HepG2 (cell line): ENCODE measurements around the gene ADM5. TPM values are rescaled to one million over a fixed set of nuclear protein-coding genes. Genes with fewer than 3 reads are reported as not detected.

Experiments used
- ATAC-seq: fragments of 200-7000 bp; cut with Tn5 transposase; 3 replicates; pipeline ENCODE4 v1.9.1; 2020; ENCODE audit warnings: mild to moderate bottlenecking, moderate library complexity
- BruUV-seq: library from RNA; stranded (reverse); fragments of 400-500 nt; replicated peaks from 2 replicates; lab custom pipeline; 2021; lab: Mats Ljungman, UMichigan
- CTCF ChIA-PET: fragments of 300-600 bp; formaldehyde crosslinking; extraction: SDS; loops from one replicate; lab custom pipeline; 2021; ENCODE audit warnings: low total read pairs, inconsistent platforms, low intra/inter-chr PET ratio; lab: Yijun Ruan, JAX
- POLR2A ChIA-PET: fragments of 350-600 bp; sonication (Branson Sonifier 250); formaldehyde crosslinking; loops from one replicate; lab custom pipeline; 2020; ENCODE audit warnings: antibody characterized with exemption, inconsistent platforms; lab: Yijun Ruan, JAX
- DNase-seq: peaks from one replicate; pipeline ENCODE4 v3.0.0-alpha.2; 2015; ENCODE audit warnings: low spot score
- FAIRE-seq: peaks from 3 replicates; lab custom pipeline; 2011; peaks lifted over from hg19 to GRCh38; lab: Jason Lieb, UNC
- H2AFZ ChIP-seq: one replicate; pipeline ENCODE4 v1.6.1; 2011; ENCODE audit warnings: low read length, inconsistent platforms
- H3K27ac ChIP-seq: fragments of 300-600 bp; 3 replicates; pipeline ENCODE4 v1.8.0; 2011; ENCODE audit warnings: mixed run types, mild to moderate bottlenecking, mixed read lengths, low read length, inconsistent platforms; ENCODE audit not compliant: insufficient read depth; ENCODE audit errors: extremely low read length
- H3K27me3 ChIP-seq, 2 experiments: fragments of 200-600 bp in 1 of 2; 2 replicates in 1 of 2; 3 replicates in 1 of 2; pipeline versions ENCODE4 v1.6.0 to v1.8.0; 2011; ENCODE audit warnings: low read length in 2 of 2, mild to moderate bottlenecking in 2 of 2, moderate library complexity in 2 of 2, inconsistent platforms in 1 of 2; ENCODE audit not compliant: insufficient read depth in 2 of 2, control insufficient read depth in 1 of 2
- H3K36me3 ChIP-seq, 2 experiments: fragments of 200-600 bp in 1 of 2; replicated peaks in 1 of 2; 2 replicates in 1 of 2; 3 replicates in 1 of 2; pipeline versions ENCODE4 v1.5.1 to v1.8.0; 2011; ENCODE audit warnings: low read length in 2 of 2, inconsistent platforms in 1 of 2; ENCODE audit not compliant: insufficient read depth in 2 of 2, control insufficient read depth in 1 of 2
- H3K4me1 ChIP-seq: 2 replicates; pipeline ENCODE4 v1.5.1; 2012; ENCODE audit warnings: low read length, inconsistent platforms; ENCODE audit not compliant: insufficient read depth
- H3K4me2 ChIP-seq: 2 replicates; pipeline ENCODE4 v1.6.0; 2011; ENCODE audit warnings: low read depth, low read length, inconsistent platforms
- H3K4me3 ChIP-seq, 3 experiments: fragments of 200-600 bp in 1 of 3; sonication (generic), shearing (Covaris generic) in 1 of 3; replicated peaks in 1 of 3; 2 replicates each; pipeline ENCODE4 v1.5.1; 2011 to 2016; ENCODE audit warnings: low read length in 3 of 3, inconsistent platforms in 2 of 3, low read depth in 2 of 3, mild to moderate bottlenecking in 2 of 3, control low read depth in 1 of 3, mixed read lengths in 1 of 3; ENCODE audit not compliant: insufficient read depth in 1 of 3
- H3K79me2 ChIP-seq: one replicate; pipeline ENCODE4 v1.6.1; 2011; ENCODE audit warnings: low read length, inconsistent platforms; ENCODE audit not compliant: insufficient read depth
- H3K9ac ChIP-seq: 2 replicates; pipeline ENCODE4 v1.6.0; 2011; ENCODE audit warnings: mild to moderate bottlenecking, low read depth, low read length, inconsistent platforms; ENCODE audit not compliant: insufficient read depth
- H3K9me3 ChIP-seq: 2 replicates; pipeline ENCODE4 v1.5.1; 2012; ENCODE audit warnings: mild to moderate bottlenecking, low read length
- H4K20me1 ChIP-seq: 2 replicates; pipeline ENCODE4 v1.6.0; 2011; ENCODE audit warnings: inconsistent platforms, mild to moderate bottlenecking, low read length, moderate library complexity; ENCODE audit not compliant: insufficient read depth
- FOXK2 ChIP-seq: fragments of 450-650 bp; IDR thresholded peaks from 2 replicates; pipeline ENCODE4 v1.6.1; 2016
- GMEB2 ChIP-seq: IDR thresholded peaks from 2 replicates; pipeline ENCODE4 v1.6.1; 2016; ENCODE audit warnings: missing biosample characterization, missing genetic modification reagents, low read depth
- IRF2 ChIP-seq: IDR thresholded peaks from 2 replicates; pipeline ENCODE4 v1.6.1; 2018; ENCODE audit warnings: missing genetic modification reagents, missing compliant biosample characterization
- KMT2A ChIP-seq: sonication (generic); formaldehyde crosslinking; IDR thresholded peaks from 2 replicates; pipeline ENCODE4 v1.4.0; 2020; ENCODE audit warnings: missing genetic modification reagents
- MAZ ChIP-seq, 2 experiments: sonication (generic) in 1 of 2; formaldehyde crosslinking in 1 of 2; IDR thresholded peaks; 2 replicates each; pipeline versions ENCODE4 v1.5.0 to v1.6.1; 2012 to 2020; ENCODE audit warnings: low read depth in 2 of 2, mild to moderate bottlenecking in 2 of 2, borderline replicate concordance in 1 of 2, improper control_type of control experiment in 1 of 2, low read length in 1 of 2, missing genetic modification reagents in 1 of 2, moderate library complexity in 1 of 2
- MED8 ChIP-seq: sonication (generic); formaldehyde crosslinking; IDR thresholded peaks from 2 replicates; pipeline ENCODE4 v1.8.1; 2023; ENCODE audit warnings: mild to moderate bottlenecking, missing genetic modification reagents; ENCODE audit not compliant: insufficient replicate concordance
- MXD3 ChIP-seq: IDR thresholded peaks from 2 replicates; pipeline ENCODE4 v1.6.1; 2016; ENCODE audit warnings: mild to moderate bottlenecking, missing biosample characterization, missing genetic modification reagents
- NFE2L2 ChIP-seq: fragments of 150-350 bp; IDR thresholded peaks from 2 replicates; pipeline ENCODE4 v1.6.1; 2014; ENCODE audit warnings: low read length
- RBM22 ChIP-seq: fragments of 200-400 bp; formaldehyde crosslinking; optimal IDR thresholded peaks from 2 replicates; pipeline ENCODE3; 2017; ENCODE audit warnings: mild to moderate bottlenecking, low read length, moderate library complexity
- REPIN1 ChIP-seq: sonication (generic); formaldehyde crosslinking; IDR thresholded peaks from 2 replicates; pipeline ENCODE4 v1.8.0; 2022; ENCODE audit warnings: missing genetic modification reagents, low read depth, mild to moderate bottlenecking, borderline replicate concordance
- SPEN ChIP-seq: sonication (generic); formaldehyde crosslinking; IDR thresholded peaks from 2 replicates; pipeline ENCODE4 v1.5.1; 2020; ENCODE audit warnings: low read depth, mild to moderate bottlenecking, missing genetic modification reagents
- TBL1XR1 ChIP-seq: fragments of 150-350 bp; IDR thresholded peaks from 2 replicates; pipeline ENCODE4 v1.6.1; 2014; ENCODE audit warnings: borderline replicate concordance, low read length; ENCODE audit not compliant: partially characterized antibody
- ZNF121 ChIP-seq: sonication (generic); formaldehyde crosslinking; IDR thresholded peaks from 2 replicates; pipeline ENCODE4 v1.5.0; 2020; ENCODE audit warnings: mild to moderate bottlenecking, missing genetic modification reagents
- ZNF143 ChIP-seq: sonication (generic); formaldehyde crosslinking; IDR thresholded peaks from 2 replicates; pipeline ENCODE4 v1.4.0; 2020; ENCODE audit warnings: missing genetic modification reagents
- ZNF232 ChIP-seq: sonication (generic); formaldehyde crosslinking; IDR thresholded peaks from 2 replicates; pipeline ENCODE4 v1.4.0; 2020; ENCODE audit warnings: missing genetic modification reagents, borderline replicate concordance
- ZNF33B ChIP-seq: sonication (generic); formaldehyde crosslinking; IDR thresholded peaks from 2 replicates; pipeline ENCODE4 v1.5.1; 2020; ENCODE audit warnings: mild to moderate bottlenecking, missing genetic modification reagents
- ZNF589 ChIP-seq: sonication (generic); formaldehyde crosslinking; conservative IDR thresholded peaks from 2 replicates; pipeline ENCODE4 v1.8.0; 2022; ENCODE audit warnings: mild to moderate bottlenecking, moderate library complexity, missing genetic modification reagents
- WGBS: methylation state at CpG from one replicate; pipeline ENCODE4 v1.1.6; 2017; ENCODE audit warnings: low lambda C conversion rate; 5-methylcytosine and 5-hydroxymethylcytosine counted together
- in situ Hi-C: cut with HindIII; loops from 2 replicates; pipeline ENCODE4 v1.10.0; 2017; ENCODE audit warnings: low pct_unique_long_range_greater_than_20kb; ENCODE audit not compliant: extremely low pct_ligation_motif_present
- intact Hi-C: fragments of 100-400 bp; cut with micrococcal nuclease; formaldehyde crosslinking; loops from one replicate; pipeline ENCODE4 v1.10.0; 2022; ENCODE audit not compliant: unreplicated experiment
- polyA plus RNA-seq, 8 experiments: library from polyadenylated mRNA; depleted of rRNA in 3 of 8; stranded (reverse) in 7 of 8; unstranded in 1 of 8; fragments of >200 nt; fragmentation: Illumina TruSeq in 4 of 8; extraction: Trizol in 4 of 8; gene quantifications; 2 replicates each; pipeline versions ENCODE4 v1.2.1 to v1.2.3, GENCODE V29; 2011 to 2016; ENCODE audit warnings: low read depth in 4 of 8, missing spikeins in 1 of 8, mixed read lengths in 1 of 8; ENCODE audit not compliant: insufficient read depth in 1 of 8
- total RNA-seq, 5 experiments: library from RNA; depleted of rRNA; stranded (reverse); fragments of >200 nt; fragmentation: Illumina TruSeq; extraction: Trizol; gene quantifications; 2 replicates each; pipeline ENCODE4 v1.2.3, GENCODE V29; 2016; ENCODE audit warnings: low read depth in 1 of 5
- TF ChIP-seq, protein P1 (sequence below): sonication (generic); formaldehyde crosslinking; IDR thresholded peaks from 2 replicates; pipeline ENCODE4 v1.9.0; 2022; ENCODE audit warnings: missing genetic modification reagents, mild to moderate bottlenecking, borderline replicate concordance
- TF ChIP-seq, protein P2 (sequence below): sonication (generic); formaldehyde crosslinking; IDR thresholded peaks from 2 replicates; pipeline ENCODE4 v1.4.0; 2020; ENCODE audit warnings: missing genetic modification reagents

The ADM5 gene
- total and polyA plus RNA-seq, 2 of the 13 experiments (the other 11 are each of a cell fraction or from before 2014, with no cell fraction given) = 2.7 to 4.1 TPM

DNA sequence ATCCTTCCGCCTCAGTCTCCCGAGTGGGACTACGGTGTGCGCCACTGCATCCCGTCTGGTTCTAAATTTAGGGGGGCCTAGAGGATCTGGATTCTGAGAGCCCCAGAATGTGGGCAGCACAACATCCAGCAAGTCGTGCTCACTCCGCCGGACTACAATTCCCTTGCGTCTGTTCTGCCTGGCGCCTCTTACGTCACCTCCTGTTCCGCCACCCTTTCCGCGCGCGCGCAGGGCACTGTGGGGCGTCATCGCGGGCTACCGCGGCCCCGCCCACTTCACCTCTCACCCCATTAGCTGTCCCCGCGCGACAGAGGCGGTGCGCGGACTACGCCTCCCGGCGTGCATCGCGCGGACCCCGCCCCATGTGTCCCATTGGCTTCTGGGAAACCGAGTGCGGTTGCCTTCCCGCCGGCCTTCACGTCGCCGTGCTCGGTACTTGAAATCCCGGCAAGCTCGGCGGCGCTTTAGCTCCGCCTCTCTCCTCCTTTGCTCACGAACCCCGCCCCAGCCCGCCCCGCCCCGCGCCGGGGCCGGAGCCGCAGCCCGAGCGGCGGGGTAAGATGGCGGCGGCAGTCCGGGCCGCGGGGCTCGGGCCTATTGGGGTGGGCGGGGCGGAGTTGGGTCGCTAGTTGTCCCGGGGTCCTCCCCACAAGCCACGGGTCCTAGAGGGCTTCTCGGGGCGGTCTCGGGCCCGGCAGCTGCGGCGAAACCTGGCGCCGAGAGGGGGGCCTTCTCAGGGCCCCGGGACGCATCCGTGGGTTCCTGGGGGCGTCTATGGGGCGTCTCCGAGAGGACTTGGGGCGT lies 47.5 kb upstream of the ADM5 start, which contains the start of gene SCAF1:
Gene SCAF1, plus strand, starts transcription at position 522 of the 804 bp plus-strand sequence. CDS start 2,818 bp downstream, outside the sequence.
- CTCF ChIA-PET = no interaction called here
- peak within 1 kb of the TSS; percentile 99 for H3K9ac ChIP-seq
- peaks cover 4 to 7% of the 10 kb centered on the region in 2 experiments; a peak in 2 of 5 replicates for H3K36me3 ChIP-seq
- no peaks in the 10 kb centered on the region; a peak in 1 of 5 replicates for H3K27me3 ChIP-seq
- in situ Hi-C loops = no loop called here
- H3K79me2 ChIP-seq = peaks cover 31% of the 10 kb centered on the region
- H2AFZ ChIP-seq = no peak within 1 kb of the TSS
- BruUV-seq = no TSS peak
- intact Hi-C loops = loop anchor here (2.0 to 5.0 kb wide), 2 partner anchors 23 to 35 kb away; partner anchors contain the start of genes BCL2L12, IRF3 and PRMT1
- H4K20me1 ChIP-seq = no peaks in the 10 kb centered on the region
- WGBS = 0% methylated on average over 8 of the region's 87 CpGs
- no peaks in the 10 kb centered on the region for H3K9me3 ChIP-seq
- peaks cover 48% of the 10 kb centered on the region for H3K4me1 ChIP-seq
- H3K4me3 ChIP-seq = peak within 1 kb of the TSS; percentile 85 to 99 (median 91)
- peak within 1 kb of the TSS; percentile 90 for H3K4me2 ChIP-seq
- peak; percentile 87 for FAIRE-seq
- peak; percentile 97 for DNase-seq
- peak within 1 kb of the TSS; percentile 98 for H3K27ac ChIP-seq
- ATAC-seq = peak; percentile 55
- POLR2A ChIA-PET = interaction anchor here (0.6 to 4.6 kb wide), 20 partner anchors 8 to 1023 kb away, joined by 3 to 92 read pairs (median 6); partner anchors contain the start of genes AKT1S1, ALDH16A1, BCL2L12 and IRF3
- TF ChIP-seq MAZ (IDR thresholded peaks at IDR 0.05; ENCODE audit: borderline replicate concordance, low read depth, low read length) = peak; percentile 66; the same call in 1 of the 2 replicates
- TF ChIP-seq MAZ (CRISPR knock-in tag; IDR thresholded peaks at IDR 0.05; ENCODE audit: low read depth) = peak; percentile 93
- TF ChIP-seq GMEB2 (CRISPR knock-in tag) = peak; percentile 84
- peak; percentile 49; the same call in 1 of the 2 replicates for TF ChIP-seq FOXK2
- TF ChIP-seq NFE2L2 = no peak
- TF ChIP-seq ZNF589 (CRISPR knock-in tag) = 0 out of 2 replicates have a peak, but pooled peaks have one; percentile 30
- 0 out of 2 replicates have a peak, but pooled peaks have one; percentile 12 for TF ChIP-seq ZNF232 (CRISPR knock-in tag)
- TF ChIP-seq KMT2A (CRISPR knock-in tag) = peak; percentile 22; the same call in 1 of the 2 replicates
- TF ChIP-seq, protein P1, sequence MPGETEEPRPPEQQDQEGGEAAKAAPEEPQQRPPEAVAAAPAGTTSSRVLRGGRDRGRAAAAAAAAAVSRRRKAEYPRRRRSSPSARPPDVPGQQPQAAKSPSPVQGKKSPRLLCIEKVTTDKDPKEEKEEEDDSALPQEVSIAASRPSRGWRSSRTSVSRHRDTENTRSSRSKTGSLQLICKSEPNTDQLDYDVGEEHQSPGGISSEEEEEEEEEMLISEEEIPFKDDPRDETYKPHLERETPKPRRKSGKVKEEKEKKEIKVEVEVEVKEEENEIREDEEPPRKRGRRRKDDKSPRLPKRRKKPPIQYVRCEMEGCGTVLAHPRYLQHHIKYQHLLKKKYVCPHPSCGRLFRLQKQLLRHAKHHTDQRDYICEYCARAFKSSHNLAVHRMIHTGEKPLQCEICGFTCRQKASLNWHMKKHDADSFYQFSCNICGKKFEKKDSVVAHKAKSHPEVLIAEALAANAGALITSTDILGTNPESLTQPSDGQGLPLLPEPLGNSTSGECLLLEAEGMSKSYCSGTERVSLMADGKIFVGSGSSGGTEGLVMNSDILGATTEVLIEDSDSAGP (CRISPR knock-in tag) = peak; percentile 77
- no peak for TF ChIP-seq ZNF121 (CRISPR knock-in tag)
- peak; percentile 62 for TF ChIP-seq TBL1XR1
- no peak for TF ChIP-seq MED8 (CRISPR knock-in tag)
- TF ChIP-seq, protein P2, sequence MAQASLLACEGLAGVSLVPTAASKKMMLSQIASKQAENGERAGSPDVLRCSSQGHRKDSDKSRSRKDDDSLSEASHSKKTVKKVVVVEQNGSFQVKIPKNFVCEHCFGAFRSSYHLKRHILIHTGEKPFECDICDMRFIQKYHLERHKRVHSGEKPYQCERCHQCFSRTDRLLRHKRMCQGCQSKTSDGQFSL = no peak
- no peak for TF ChIP-seq RBM22
- 0 out of 2 replicates have a peak, but pooled peaks have one; percentile 56 for TF ChIP-seq REPIN1 (CRISPR knock-in tag)
- TF ChIP-seq ZNF33B (CRISPR knock-in tag) = peak; percentile 62; the same call in 1 of the 2 replicates
- peak; percentile 96 for TF ChIP-seq IRF2 (CRISPR knock-in tag)
- peak; percentile 71; the same call in 1 of the 2 replicates for TF ChIP-seq SPEN
- 0 out of 2 replicates have a peak, but pooled peaks have one; percentile 11 for TF ChIP-seq MXD3 (CRISPR knock-in tag)
- peak; percentile 95 for TF ChIP-seq ZNF143 (CRISPR knock-in tag)
